ENCODE results near the gene SFXN1. TPM values are rescaled to one million over a fixed set of nuclear protein-coding genes. Genes with fewer than 3 reads are reported as not detected.

SFXN1 gene
- total RNA-seq, 1 experiment from 2014 or later = 88.3 TPM

DNA sequence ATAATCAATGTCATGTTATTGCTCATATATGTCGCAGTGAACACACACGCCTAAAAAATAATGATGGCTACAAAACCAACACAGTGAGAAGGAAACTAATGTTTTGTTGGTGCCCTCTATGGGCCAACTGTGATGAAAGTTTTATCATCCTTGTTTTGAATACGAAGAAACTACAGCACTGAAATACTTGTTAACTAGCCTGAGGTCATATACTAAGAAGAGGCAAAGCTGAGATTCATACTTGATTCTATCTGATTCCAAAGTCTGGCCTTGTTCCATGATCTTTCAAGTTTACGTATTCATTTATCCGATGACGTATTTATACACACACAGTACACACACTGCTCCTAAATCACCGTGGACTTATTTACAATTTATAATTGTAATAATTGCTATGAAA, 18.2 kb upstream of the SFXN1 start:
- BruUV-seq (replicated peaks) = no TSS peak
- H3K4me3 ChIP-seq (ENCODE audit: low read depth in 2 of 2, low read length in 2 of 2) = no peak overlapping the region
- TF ChIP-seq, protein P1, sequence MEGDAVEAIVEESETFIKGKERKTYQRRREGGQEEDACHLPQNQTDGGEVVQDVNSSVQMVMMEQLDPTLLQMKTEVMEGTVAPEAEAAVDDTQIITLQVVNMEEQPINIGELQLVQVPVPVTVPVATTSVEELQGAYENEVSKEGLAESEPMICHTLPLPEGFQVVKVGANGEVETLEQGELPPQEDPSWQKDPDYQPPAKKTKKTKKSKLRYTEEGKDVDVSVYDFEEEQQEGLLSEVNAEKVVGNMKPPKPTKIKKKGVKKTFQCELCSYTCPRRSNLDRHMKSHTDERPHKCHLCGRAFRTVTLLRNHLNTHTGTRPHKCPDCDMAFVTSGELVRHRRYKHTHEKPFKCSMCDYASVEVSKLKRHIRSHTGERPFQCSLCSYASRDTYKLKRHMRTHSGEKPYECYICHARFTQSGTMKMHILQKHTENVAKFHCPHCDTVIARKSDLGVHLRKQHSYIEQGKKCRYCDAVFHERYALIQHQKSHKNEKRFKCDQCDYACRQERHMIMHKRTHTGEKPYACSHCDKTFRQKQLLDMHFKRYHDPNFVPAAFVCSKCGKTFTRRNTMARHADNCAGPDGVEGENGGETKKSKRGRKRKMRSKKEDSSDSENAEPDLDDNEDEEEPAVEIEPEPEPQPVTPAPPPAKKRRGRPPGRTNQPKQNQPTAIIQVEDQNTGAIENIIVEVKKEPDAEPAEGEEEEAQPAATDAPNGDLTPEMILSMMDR (IDR thresholded peaks at IDR 0.05) = peak; percentile 70; the same call in 1 of the 2 replicates
- TF ChIP-seq SIN3A (IDR thresholded peaks at IDR 0.05; ENCODE audit: borderline replicate concordance, insufficient read depth, low read depth, low read length) = no peak
- DNase-seq (ENCODE audit: low read depth, low spot score) = no peak
- H3K27ac ChIP-seq (ENCODE audit: low read length) = no peak overlapping the region
- H3K36me3 ChIP-seq (ENCODE audit: control insufficient read depth, insufficient read depth, low read length) = no peaks in the 10 kb centered on the region
- ATAC-seq = no peak
- ChIA-PET CTCF (no interaction called here), POLR2A (no interaction called here)
- 0 out of 2 replicates have a peak, but pooled peaks cover 3% of the 10 kb centered on the region for H3K27me3 ChIP-seq (ENCODE audit: control insufficient read depth, insufficient read depth, low read length)
- in situ Hi-C loops (cut with HindIII; ENCODE audit: low pct_unique_long_range_greater_than_20kb, low sequenced_read_pairs) (no loop called here), intact Hi-C loops (cut with micrococcal nuclease; ENCODE audit: unreplicated experiment) (loop anchor here (1.0 kb wide), 1 partner anchor 509 kb away; no protein-coding TSS in a partner anchor)
- no peaks in the 10 kb centered on the region for H3K4me1 ChIP-seq (ENCODE audit: control insufficient read depth, insufficient read depth, low read length)
- H3K9me3 ChIP-seq (ENCODE audit: control insufficient read depth, insufficient read depth, low read depth, low read length) = no peaks in the 10 kb centered on the region

DNA sequence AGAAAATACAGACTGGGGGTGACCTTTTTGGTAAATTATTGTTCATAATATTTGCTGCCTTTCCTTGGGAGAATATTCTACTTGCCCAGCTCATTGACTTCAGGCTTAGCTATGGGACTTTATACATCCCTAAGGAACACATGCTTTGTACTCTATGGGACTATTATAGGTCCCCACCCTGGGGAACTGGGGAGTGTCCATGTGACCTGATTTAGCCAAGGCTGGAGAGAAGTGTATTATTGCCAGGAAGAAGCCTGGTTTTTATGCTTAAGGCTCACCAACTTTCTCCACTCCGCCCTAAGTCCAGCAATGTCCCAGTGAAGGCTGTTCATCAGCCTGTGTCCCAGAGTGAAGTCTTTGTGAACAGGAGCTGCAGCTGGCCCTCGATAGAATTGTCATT, 17.8 kb upstream of the SFXN1 start:
- H3K36me3 ChIP-seq (ENCODE audit: control insufficient read depth, insufficient read depth, low read length) = no peaks in the 10 kb centered on the region
- TF ChIP-seq, protein P2, sequence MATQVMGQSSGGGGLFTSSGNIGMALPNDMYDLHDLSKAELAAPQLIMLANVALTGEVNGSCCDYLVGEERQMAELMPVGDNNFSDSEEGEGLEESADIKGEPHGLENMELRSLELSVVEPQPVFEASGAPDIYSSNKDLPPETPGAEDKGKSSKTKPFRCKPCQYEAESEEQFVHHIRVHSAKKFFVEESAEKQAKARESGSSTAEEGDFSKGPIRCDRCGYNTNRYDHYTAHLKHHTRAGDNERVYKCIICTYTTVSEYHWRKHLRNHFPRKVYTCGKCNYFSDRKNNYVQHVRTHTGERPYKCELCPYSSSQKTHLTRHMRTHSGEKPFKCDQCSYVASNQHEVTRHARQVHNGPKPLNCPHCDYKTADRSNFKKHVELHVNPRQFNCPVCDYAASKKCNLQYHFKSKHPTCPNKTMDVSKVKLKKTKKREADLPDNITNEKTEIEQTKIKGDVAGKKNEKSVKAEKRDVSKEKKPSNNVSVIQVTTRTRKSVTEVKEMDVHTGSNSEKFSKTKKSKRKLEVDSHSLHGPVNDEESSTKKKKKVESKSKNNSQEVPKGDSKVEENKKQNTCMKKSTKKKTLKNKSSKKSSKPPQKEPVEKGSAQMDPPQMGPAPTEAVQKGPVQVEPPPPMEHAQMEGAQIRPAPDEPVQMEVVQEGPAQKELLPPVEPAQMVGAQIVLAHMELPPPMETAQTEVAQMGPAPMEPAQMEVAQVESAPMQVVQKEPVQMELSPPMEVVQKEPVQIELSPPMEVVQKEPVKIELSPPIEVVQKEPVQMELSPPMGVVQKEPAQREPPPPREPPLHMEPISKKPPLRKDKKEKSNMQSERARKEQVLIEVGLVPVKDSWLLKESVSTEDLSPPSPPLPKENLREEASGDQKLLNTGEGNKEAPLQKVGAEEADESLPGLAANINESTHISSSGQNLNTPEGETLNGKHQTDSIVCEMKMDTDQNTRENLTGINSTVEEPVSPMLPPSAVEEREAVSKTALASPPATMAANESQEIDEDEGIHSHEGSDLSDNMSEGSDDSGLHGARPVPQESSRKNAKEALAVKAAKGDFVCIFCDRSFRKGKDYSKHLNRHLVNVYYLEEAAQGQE (IDR thresholded peaks at IDR 0.05; ENCODE audit: insufficient read depth in 1 of 2, low read depth in 2 of 2, low read length in 1 of 2) = no peak
- TF ChIP-seq TCF7L2 (IDR thresholded peaks at IDR 0.05; ENCODE audit: low read depth, low read length) (no peak), SIN3A (IDR thresholded peaks at IDR 0.05; ENCODE audit: borderline replicate concordance, insufficient read depth, low read depth, low read length) (no peak), POLR2AphosphoS5 (IDR thresholded peaks at IDR 0.05; ENCODE audit: low read depth, low read length) (no peak)
- TF ChIP-seq, protein P1 (IDR thresholded peaks at IDR 0.05) = no peak
- ATAC-seq = no peak
- no TSS peak for BruUV-seq (replicated peaks)
- ChIA-PET CTCF (no interaction called here), POLR2A (no interaction called here)
- H3K4me1 ChIP-seq (ENCODE audit: control insufficient read depth, insufficient read depth, low read length) = no peaks in the 10 kb centered on the region
- H3K27me3 ChIP-seq (ENCODE audit: control insufficient read depth, insufficient read depth, low read length) = 0 out of 2 replicates have a peak, but pooled peaks cover 3% of the 10 kb centered on the region
- in situ Hi-C loops (cut with HindIII; ENCODE audit: low pct_unique_long_range_greater_than_20kb, low sequenced_read_pairs) = no loop called here
- no peak overlapping the region for H3K27ac ChIP-seq (ENCODE audit: low read length)
- H3K9me3 ChIP-seq (ENCODE audit: control insufficient read depth, insufficient read depth, low read depth, low read length) = no peaks in the 10 kb centered on the region
- intact Hi-C loops (cut with micrococcal nuclease; ENCODE audit: unreplicated experiment) = loop anchor here (1.0 kb wide), 1 partner anchor 509 kb away; no protein-coding TSS in a partner anchor
- DNase-seq (ENCODE audit: low read depth, low spot score) = no peak
- H3K4me3 ChIP-seq (ENCODE audit: low read depth in 2 of 2, low read length in 2 of 2) = no peak overlapping the region
